ENCODE results near the gene CABLES2.

- no peak for TF ChIP-seq CTCF (IDR thresholded peaks at IDR 0.05)
- no peak for TF ChIP-seq POLR2A (IDR thresholded peaks at IDR 0.05)
Observed at GRCh38 chr20:62371588-62372041, 35.5 kb downstream of the CABLES2 start.
